NOMO-1 treated with DMSO at 0.1 percent for 48 hours (cell line): ENCODE data around the gene UBASH3A.
"Not testable (repeated sequence)": the region's sequence is repeated elsewhere in the genome, so short reads cannot be mapped to it uniquely, and the experiment has no call there.

Source experiments
- DNase-seq: peaks from one replicate; lab custom pipeline; 2025; ENCODE audit not compliant: unreplicated experiment; lab: John Stamatoyannopoulos, UW

Gene UBASH3A

DNA sequence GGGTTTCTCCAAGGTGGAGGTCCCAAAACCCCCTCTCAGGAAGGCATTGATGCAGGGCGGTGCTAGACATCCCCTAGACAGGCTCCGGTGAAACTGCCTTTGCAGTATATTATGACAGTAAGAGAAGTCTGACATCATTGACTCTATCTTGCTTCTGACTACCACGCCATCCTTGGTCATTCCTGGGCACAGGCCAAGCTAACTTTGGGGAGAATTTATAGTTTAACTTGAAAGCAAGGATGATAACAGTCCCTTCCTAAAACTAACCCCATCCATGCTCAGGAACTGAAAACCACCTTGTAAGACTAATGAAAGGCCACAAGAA, 62.1 kb downstream of the UBASH3A start:
- DNase-seq, result no peak

DNA sequence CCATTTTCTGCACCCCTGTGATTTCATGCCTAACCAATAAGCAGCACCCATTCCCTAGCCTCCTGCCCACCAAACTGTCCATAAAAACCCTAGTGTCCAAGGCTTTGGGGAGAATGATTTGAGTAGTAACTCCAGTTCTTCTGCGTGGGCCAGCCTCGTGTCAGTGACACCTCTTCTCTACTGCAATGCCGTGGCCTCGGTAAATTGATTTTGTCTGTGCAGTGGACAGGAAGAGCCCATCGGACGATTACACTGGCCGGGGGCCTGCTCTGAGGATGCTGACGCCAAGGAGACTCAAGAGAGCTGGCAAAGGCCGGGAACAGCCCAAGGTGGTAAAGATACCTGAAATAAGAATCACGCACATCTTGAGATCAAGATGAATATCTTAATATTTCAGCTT, 63.0 kb downstream of the UBASH3A start:
- DNase-seq, result no peak

DNA sequence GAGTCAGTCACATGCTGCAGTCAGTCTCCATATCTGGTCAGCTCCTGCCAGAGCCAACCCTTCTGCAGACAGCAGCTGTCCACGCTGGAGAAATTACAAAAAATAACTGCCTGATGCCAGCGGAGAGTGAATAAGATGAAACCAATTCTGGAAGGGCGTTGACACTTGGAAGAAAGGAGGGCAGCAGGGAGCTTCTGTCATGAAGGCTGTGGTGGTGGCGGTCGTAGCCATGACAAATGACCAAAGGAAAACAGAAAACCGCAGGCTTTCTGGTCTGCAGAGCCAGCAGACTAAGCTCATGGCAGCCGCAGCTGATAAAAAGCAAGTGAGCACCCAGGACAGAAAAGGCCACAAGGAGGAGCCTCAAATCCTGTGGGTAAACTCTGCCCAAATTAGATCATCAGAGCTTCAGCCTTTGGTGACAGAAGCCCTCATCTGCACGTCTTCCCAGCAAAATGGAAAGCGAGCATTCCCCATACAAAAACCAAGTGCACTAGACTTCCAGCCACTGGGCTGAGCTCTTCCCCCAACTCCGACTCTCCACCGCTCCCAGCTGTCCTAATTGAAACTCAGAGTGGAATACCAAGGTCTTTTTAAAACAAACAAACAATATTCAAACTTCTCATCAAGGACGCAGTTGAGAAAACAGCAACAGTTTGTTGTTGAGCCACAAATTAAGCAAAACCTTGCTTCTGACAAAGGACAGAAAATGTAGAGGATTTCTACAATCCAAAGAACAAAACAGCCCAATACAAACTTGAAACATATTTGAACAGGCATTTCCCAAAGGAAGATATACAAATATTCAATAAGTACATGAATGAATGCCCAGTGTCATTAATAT, 63.7 kb downstream of the UBASH3A start:
- DNase-seq, result peak; percentile 40

DNA sequence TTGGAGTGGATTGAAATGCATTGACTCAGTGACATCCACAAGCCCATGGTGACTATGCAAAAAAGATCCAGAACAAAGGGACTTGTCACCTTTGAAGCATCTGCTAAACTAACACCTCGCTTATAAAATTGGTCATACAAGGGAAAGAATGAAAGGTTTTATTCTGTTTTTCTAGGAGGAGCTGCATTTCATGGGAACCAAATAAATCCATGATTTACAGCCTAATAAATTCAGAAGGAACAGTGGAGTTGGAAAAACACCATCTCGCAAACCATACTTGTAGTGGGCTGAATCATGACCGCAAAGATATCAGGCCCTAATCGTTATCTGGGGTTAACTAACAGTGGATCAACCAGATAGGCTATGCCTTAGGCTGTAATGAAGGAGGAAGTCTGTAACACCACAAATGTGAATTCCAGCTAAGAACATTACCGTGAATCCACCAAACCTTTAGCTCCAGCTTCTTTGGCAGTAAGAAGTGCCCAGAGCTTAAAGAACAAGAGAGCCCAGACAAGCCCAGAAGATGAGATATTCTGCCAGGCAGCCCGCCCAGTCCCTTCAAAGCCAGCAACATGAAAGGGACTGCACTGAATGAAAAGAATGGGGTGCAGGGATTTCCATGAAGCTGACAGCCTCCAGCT, 64.9 kb downstream of the UBASH3A start:
- DNase-seq, result no peak

DNA sequence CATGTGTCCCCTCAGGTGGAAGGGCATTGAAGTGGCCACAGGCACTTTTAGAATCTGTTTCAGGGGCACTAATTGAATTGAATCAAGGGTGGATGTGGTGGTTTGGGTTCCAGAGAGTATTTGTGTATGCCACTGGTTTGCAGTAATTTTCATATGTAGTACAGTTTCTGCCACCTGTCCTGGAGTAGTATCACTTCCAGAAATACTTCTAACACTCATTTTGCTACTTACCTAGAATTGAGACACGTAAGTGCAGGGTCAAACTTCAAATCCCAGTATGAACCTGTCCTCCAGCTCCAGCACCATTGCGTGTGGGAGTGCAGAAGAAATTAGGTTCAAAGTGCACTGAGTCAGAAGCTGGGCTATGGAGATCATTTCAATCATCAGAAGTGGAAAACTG, 65.6 kb downstream of the UBASH3A start:
- no peak for DNase-seq

DNA sequence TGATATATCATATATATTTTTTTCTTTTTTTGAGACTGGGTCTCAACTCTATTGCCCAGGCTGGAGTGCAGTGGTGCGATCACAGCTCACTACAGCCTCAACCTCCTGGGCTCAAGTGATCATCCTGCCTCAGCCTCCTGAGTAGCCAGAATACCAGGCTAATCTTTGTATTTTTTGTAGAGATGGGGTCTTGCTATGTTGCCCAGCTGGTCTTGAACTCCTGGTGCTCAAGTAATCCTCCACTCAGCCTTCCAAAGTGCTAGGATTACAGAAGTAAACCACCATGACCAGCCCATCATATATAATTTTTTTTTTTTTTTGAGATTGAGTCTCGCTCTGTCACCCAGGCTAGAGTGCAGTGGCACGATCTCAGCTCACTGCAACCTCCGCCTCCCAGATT, 66.0 kb downstream of the UBASH3A start:
- DNase-seq, result not testable (repeated sequence)

DNA sequence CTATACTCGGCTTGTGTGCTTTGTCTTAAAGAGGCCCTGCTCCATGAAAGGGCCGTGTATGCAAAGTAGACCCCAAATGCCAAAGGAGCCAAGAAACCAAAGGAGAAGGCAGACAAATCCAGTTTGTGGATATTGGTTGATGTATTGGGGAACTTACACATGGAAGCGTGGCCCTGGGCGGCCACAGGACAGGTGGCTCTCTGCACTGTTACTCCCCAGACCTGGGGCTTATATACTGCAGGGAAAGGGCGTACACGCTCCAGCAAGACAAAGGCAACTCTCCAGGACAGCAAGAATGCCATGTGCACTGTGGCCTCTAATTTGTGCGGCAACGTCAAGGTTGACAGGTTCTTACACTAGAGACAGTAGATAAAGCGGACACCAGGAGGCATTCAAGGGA, 67.5 kb downstream of the UBASH3A start:
- no peak for DNase-seq

DNA sequence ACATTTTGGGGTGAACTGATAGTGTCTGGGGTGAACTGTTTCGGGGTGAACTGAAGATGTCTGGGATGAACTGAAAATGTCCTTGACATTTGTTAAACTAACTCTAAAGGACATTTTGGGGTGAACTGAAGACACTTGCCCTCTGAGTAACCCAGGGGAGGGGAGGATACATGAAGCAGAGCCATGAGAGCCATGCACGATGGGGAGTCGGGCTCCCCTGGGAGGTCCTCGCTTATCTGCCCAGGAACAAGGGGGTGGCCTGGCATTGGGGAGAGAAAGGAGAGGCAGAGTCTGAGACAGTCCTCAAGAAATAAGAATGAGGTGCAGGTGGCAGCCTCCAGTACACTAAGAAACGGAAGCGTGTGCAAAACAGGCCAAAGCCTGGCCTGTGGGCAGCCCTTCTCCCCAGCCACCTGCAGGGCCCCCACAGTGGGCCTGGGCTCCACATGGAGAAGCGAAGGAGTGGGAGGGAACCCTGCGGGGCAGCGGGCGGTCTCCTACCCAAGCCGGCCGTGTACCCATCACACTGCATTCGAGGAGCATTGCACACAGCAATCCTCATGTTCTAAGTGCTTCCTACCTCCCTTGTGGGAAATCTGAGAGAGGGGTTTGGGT, 68.1 kb downstream of the UBASH3A start:
- DNase-seq, result no peak

DNA sequence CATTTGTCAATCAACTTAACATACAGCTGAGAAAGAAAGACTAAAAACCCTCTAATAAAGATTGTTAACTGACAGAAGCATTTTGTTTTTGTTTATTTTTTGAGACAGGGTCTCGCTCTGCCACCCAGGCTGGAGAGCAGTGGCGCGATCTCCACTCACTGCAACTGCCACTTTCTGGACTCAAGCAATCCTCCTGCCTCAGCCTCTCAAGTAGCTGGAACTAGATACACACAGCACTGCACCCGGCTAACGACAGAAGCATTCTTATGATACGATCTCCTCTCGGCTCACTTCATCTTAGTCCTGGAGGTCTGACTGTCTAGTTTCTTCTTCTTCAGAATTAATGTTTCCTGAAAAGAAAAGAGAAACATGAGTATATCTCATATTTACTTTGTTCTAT, 68.8 kb downstream of the UBASH3A start:
- no peak for DNase-seq

DNA sequence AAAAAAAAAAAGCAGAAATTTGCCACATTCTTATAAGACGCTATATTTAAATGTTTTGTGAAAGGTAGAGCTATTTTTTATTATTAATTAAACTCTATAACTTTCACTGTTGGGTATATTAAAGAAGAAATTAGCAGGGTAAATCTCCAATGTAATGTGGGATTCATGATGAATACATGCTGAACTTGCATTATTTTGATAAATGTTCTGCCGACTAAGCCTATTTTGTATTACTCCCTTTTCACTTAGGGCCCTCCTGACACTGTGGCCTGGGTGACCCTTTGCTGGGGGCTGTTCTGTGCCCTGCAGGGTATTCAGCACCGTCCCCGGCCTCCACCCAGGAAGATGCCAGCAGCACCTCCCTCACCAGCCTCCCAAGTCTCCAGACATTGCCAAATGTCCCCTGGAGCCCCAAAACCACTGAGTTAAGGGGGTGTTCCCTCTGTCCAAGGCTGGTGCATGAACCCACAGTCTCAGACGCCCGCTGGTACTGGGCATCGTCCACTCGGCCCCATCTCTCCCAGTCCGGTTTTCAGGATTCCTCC, 69.9 kb downstream of the UBASH3A start:
- no peak for DNase-seq

DNA sequence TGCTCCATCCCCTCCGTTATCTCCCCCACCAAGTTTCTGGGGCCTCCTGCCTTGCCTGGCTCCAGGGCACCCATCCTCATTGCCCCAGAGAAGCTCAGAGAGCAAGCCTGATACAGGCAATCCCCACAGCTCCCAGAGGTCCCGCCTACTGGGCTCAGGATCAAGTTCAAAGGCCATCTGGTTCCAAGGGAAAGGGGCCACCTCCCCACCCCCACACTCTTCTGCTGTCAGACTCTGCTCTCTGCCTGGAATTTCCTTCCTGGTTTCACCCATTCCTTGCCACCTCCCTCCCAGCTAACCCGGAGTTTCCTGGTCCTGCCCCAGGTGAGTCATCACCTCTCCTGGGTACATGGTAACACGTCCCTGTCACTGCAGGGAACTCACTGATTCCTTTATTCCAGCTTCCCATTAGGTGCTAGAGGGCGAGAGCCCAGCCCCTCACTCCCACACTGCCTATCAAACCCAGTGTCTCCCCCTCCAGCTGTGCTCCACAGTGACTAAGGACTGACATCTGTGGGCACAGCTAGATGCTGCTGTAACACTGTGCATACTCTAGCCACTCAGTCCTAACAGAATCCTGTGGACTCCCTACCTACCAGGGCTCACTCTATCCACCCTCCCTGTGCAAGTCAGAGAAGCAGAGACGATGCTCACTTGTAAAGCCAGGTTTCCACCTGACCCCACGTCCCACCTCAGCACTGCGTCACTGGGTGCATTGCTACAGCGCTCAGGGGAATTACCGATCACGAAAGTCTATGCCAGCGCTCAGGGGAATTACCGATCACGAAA, 70.5 kb downstream of the UBASH3A start:
- DNase-seq, result no peak

DNA sequence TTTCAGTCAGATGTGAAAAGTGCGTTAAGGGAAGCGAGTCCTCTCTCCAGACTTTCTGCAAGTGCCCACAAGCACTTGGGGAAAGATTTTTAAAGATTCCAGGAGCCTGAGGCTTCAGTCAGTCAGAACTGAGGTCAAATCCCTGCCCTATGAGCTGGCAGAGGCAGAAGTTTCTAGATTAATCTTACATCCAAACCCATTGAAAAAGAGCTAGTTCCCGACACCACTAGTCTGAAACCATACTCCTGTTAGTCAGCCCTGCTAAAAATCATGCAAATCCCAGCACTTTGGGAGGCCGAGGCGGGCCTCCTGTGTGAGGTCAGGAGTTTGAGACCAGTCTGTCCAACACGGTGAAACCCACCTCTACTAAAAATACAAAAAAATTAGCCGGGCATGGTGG, 71.3 kb downstream of the UBASH3A start:
- no peak for DNase-seq

DNA sequence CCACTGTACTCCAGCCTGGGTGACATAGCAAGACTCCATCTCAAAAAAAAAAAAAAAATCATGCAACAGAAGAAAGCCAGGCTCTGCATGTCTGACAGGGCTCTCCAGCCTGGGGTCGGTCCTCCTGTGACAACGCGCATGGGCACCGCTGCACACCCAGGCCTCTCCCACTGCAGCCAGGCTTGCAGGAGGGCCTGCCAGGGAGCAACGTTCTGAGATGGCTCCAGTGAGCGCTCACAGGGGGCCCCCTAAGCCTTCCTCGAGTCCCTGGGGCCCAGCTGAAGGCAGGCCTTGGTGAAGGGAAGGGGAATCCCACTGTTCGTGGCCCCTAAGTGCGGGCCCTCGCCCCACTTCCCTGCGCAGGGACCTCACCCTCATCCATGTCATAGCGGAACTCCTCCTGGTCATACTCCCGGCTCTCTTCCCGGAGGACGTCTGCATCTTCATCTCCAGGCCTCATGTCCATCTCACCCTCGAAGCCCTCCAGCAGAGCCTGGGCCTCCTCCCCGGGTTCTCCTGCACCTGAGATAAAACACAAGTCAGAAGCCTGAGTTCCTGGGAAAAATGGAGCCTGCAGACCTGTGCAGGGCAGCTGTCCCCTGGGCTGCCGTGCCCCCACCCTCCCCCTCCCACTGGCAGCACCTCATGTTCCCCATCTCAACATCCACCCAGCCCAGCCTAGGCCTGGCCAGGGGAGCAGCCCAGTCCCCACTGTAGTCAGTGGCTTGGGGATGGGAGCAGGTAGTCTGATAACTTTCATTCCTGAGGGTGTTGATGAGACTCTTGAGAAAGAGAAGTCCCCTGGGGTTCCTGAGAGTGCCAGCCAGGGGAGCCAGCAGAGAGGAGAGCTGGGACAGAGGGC, 72.1 kb downstream of the UBASH3A start:
- no peak for DNase-seq

DNA sequence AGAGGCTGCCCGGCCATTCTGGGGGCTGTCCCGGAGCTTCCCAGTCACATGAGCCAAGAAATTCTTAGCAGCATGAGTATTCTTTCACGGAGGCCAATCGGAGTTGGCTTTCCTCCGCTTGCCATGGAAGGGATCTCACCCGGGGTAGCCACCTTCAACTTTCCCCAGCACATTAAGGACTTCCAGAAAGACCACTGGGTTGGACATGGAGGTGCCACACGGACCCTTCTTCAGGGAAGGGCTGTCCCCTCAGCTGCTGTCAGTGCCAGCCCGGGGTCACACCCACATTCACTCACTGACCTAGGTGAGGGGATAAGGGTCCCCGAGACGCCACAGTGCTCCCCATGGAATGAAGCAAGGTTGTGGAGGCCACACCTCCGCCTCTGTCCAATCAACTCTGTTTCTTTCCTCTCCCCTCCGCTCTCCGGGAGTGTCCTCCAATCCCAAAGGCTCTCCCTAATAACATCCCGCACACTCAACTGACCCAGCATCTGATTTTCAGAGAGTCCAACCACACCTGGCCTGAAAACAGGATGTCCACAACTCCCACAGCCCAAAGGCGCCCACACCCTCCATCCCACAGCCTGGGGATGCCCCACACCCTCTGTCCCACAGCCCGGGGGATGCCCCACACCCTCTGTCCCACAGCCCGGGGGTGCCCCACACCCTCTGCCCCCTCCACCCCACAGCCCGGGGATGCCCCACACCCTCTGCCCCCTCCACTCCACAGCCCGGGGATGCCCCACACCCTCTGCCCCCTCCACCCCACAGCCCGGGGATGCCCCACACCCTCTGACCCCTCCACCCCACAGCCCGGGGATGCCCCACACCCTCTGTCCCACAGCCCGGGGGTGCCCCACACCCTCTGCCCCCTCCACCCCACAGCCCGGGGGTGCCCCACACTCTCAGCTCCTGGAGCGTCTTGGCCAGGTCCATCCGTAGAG, 73.0 kb downstream of the UBASH3A start:
- no peak for DNase-seq

DNA sequence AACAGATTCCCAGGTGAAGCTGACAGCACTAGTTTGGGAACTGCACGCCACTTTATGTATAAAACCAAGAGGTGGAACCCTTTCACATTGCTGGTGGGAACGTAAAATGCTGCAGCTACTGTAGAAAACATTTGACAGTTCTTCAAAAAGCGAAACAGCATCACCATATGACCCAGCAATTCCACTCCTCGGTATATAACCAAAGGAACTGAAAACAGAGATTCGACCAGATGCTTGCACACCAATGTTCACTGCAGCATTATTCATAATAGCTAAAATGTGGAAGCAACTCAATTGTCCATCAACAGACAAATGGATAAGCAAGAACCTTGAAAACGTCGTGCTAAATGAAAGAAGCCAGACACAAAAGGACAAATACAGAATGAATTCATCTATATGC, 74.8 kb downstream of the UBASH3A start:
- DNase-seq, result no peak

DNA sequence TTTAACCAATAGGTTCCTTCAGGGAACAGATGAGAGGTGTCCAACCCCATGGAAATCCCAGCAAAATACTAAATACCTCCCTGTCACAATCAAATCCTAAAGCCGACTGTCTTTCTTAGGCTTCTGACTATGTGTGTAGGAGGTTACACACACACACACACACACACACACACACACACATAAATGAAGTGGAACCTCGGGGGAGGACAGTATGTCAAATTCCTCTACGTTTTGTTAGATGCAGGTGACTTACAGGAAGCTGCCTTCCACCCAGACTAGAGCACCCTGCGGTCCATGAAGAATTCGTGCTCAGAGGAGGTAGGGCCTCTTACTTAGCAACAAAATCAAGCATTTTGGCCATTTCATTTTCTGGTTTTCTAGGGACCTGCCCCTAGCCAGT, 75.9 kb downstream of the UBASH3A start:
- no peak for DNase-seq

DNA sequence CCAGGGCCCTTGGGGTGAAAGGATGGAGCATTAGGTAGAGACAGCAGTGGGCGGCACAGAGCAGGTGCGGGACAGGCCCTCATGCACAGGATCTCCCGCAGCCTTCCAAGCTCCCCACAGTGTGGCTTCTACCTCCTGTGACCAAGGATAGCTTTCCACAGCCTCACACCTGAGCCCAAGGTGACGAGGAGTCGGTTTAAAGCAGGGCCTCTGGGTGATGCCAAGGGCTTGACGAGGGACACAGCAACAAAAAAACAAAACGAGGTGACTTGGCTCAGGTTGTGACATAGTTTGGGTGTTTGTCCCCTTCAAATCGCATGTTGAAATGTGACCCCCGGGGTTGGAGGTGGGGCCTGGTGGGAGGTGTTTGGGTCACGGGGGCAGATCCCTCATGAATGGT, 77.0 kb downstream of the UBASH3A start:
- no peak for DNase-seq

DNA sequence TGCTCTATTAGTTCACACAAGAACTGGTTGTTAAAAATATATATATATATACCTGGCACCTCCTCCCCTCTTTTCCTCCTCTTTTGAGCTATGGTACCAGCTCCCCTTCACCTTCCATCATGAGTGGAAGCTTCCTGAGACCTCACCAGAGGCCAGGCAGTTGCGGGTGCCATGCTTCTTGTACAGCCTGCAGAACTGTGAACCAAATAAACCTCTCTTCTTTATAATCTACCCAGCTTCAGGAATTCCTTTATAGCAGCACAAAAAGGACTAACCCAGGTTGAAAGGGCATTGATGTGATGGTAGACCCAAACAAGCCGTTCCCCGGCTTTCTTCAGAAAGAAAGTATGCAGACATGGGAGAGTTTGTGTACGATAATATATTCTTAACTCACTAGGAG, 77.5 kb downstream of the UBASH3A start:
- no peak for DNase-seq

DNA sequence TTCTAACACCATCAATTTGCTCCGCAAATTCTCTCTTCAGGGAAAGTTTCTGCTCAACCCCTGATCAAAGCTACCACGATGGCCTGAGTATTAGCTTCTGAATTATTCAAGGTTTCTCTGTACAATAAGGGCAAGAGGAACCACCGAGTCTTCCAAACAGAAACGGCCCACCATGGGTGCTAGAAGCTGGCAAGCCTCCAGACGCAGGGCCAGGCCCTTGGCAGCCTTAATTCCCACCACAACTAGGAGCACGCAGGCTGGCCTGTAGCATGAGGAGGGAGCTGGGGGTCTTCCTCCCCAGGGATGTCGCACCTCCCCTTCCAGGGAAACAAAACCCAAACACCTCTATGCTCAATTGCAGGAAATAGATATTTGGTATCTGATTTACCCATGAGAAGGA, 81.3 kb downstream of the UBASH3A start:
- no peak for DNase-seq
